ENCODE data around the gene GPR78. TPM values are rescaled to one million over a fixed set of nuclear protein-coding genes. Genes with fewer than 3 reads are reported as not detected.

GPR78 gene
- total RNA-seq, 2 experiments from 2014 or later: not detected

DNA sequence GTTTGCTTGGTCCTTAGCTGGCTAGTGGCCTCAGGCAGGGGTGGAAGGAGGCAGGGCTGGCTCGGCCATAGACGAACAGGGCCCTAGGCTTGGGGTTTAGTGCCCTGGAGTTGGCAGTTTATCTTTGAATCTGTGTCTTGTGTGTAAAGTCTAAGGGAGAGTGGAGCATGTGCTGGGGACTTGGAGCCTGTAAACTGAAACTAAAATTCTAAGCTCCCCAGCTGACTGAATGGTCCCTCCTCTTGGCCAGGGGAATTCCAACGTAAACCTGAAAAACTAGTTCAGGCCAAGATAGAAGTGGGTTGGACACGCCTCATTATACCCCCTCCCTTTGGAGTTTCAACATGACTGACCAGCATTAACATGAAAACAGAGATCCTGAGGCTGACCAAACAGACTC, 46.1 kb upstream of the GPR78 start:
- no peaks in the 10 kb centered on the region for H3K27me3 ChIP-seq (ENCODE audit: control insufficient read depth in 1 of 2, insufficient read depth in 2 of 2, low read length in 2 of 2)
- H3K27ac Mint-ChIP-seq: no peak overlapping the region
- no peaks in the 10 kb centered on the region for H3K36me3 Mint-ChIP-seq (ENCODE audit: low read depth)
- ATAC-seq (ENCODE audit: poor library complexity) (no peak), DNase-seq (no peak)
- peaks cover 0 to 4% of the 10 kb centered on the region in 2 experiments for H3K9me3 ChIP-seq (ENCODE audit: control insufficient read depth in 1 of 2, insufficient read depth in 1 of 2, low read length in 2 of 2)
- no peaks in the 10 kb centered on the region for H3K4me1 Mint-ChIP-seq (ENCODE audit: low read depth)
- ChIA-PET POLR2A (no interaction called here), CTCF (no interaction called here)
- no peak overlapping the region for H3K4me3 ChIP-seq (ENCODE audit: low read length)
- TF ChIP-seq, protein P1, sequence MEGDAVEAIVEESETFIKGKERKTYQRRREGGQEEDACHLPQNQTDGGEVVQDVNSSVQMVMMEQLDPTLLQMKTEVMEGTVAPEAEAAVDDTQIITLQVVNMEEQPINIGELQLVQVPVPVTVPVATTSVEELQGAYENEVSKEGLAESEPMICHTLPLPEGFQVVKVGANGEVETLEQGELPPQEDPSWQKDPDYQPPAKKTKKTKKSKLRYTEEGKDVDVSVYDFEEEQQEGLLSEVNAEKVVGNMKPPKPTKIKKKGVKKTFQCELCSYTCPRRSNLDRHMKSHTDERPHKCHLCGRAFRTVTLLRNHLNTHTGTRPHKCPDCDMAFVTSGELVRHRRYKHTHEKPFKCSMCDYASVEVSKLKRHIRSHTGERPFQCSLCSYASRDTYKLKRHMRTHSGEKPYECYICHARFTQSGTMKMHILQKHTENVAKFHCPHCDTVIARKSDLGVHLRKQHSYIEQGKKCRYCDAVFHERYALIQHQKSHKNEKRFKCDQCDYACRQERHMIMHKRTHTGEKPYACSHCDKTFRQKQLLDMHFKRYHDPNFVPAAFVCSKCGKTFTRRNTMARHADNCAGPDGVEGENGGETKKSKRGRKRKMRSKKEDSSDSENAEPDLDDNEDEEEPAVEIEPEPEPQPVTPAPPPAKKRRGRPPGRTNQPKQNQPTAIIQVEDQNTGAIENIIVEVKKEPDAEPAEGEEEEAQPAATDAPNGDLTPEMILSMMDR (IDR thresholded peaks at IDR 0.05): no peak
- intact Hi-C loops (cut with DNase I, micrococcal nuclease): no loop called here
- H3K9me3 Mint-ChIP-seq: peaks cover 4% of the 10 kb centered on the region
- no peaks in the 10 kb centered on the region for H3K36me3 ChIP-seq (ENCODE audit: insufficient read depth, low read length)
- no peak overlapping the region for H3K27ac ChIP-seq (ENCODE audit: low read depth in 1 of 2, low read length in 2 of 2)
- no peaks in the 10 kb centered on the region for H3K27me3 Mint-ChIP-seq
- no peaks in the 10 kb centered on the region for H3K4me1 ChIP-seq (ENCODE audit: insufficient read depth, low read length)
- no peak overlapping the region for H3K4me3 Mint-ChIP-seq

DNA sequence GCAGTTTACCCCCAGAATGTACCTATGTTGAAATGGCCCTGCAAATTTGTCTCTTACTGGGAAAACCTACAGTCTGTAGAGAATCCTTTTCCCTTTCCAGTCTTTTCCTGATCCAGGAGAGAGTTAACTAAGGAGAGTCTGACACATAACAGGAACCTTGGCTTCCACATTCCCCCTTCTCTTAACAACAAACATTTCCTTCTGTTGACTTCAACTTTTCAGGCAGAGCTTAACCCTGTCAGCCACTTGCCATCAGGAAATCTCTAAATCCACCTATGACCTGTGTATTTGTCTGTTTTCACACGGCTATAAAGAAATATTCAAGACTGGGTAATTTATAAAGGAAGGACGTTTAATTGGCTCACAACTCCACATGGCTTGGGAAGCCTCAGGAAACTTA, 45.6 kb upstream of the GPR78 start:
- H3K27me3 Mint-ChIP-seq: no peaks in the 10 kb centered on the region
- peaks cover 4% of the 10 kb centered on the region for H3K9me3 Mint-ChIP-seq
- H3K36me3 Mint-ChIP-seq (ENCODE audit: low read depth): no peaks in the 10 kb centered on the region
- Histone ChIP-seq H3K4me3 (ENCODE audit: low read length) (no peak overlapping the region), H3K36me3 (ENCODE audit: insufficient read depth, low read length) (no peaks in the 10 kb centered on the region), H3K4me1 (ENCODE audit: insufficient read depth, low read length) (peaks cover 3% of the 10 kb centered on the region), H3K9me3 (ENCODE audit: control insufficient read depth in 1 of 2, insufficient read depth in 1 of 2, low read length in 2 of 2) (peaks cover 0 to 4% of the 10 kb centered on the region in 2 experiments), H3K27me3 (ENCODE audit: control insufficient read depth in 1 of 2, insufficient read depth in 2 of 2, low read length in 2 of 2) (no peaks in the 10 kb centered on the region), H3K27ac (ENCODE audit: low read depth in 1 of 2, low read length in 2 of 2) (no peak overlapping the region)
- ChIA-PET POLR2A (no interaction called here), CTCF (no interaction called here)
- H3K4me1 Mint-ChIP-seq (ENCODE audit: low read depth): peaks cover 3% of the 10 kb centered on the region
- intact Hi-C loops (cut with DNase I, micrococcal nuclease): no loop called here
- no peak for ATAC-seq (ENCODE audit: poor library complexity)
- H3K4me3 Mint-ChIP-seq: no peak overlapping the region
- DNase-seq: no peak
- TF ChIP-seq, protein P1 (IDR thresholded peaks at IDR 0.05): no peak
- H3K27ac Mint-ChIP-seq: no peak overlapping the region

DNA sequence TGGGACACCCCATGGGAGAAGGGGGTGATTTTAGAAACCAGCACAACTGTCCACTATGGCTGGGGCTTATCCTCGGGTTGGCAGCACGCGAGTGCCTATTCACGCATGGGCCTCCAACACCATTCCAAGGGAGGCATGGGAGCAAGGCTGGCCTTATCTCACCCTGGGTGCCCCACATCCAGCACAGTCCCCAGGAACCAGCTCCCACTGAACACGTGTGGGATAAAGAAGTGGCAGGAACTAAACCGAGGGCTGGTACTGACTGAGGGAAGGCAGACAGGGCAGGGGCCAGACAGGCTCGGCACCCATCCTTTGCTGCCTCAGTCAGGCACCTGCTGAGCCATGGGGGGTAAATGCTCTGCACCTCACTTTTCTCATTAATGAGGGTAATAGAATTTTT, 43.7 kb upstream of the GPR78 start:
- ATAC-seq (ENCODE audit: poor library complexity): no peak
- CTCF ChIA-PET: no interaction called here

More for the DNA sequence above, 43.7 kb upstream of the GPR78 start:
- Histone ChIP-seq H3K4me1 (ENCODE audit: insufficient read depth, low read length) (peaks cover 10% of the 10 kb centered on the region), H3K27ac (ENCODE audit: low read depth in 1 of 2, low read length in 2 of 2) (no peak overlapping the region), H3K4me3 (ENCODE audit: low read length) (no peak overlapping the region), H3K9me3 (ENCODE audit: control insufficient read depth in 1 of 2, insufficient read depth in 1 of 2, low read length in 2 of 2) (peaks cover 0 to 4% of the 10 kb centered on the region in 2 experiments), H3K36me3 (ENCODE audit: insufficient read depth, low read length) (no peaks in the 10 kb centered on the region), H3K27me3 (ENCODE audit: control insufficient read depth in 1 of 2, insufficient read depth in 2 of 2, low read length in 2 of 2) (no peaks in the 10 kb centered on the region)
- TF ChIP-seq, protein P1 (IDR thresholded peaks at IDR 0.05): no peak
- POLR2A ChIA-PET: no interaction called here
- intact Hi-C loops (cut with DNase I, micrococcal nuclease): no loop called here
- Mint-ChIP-seq H3K4me1 (ENCODE audit: low read depth) (peaks cover 10% of the 10 kb centered on the region), H3K27ac (no peak overlapping the region), H3K4me3 (no peak overlapping the region), H3K36me3 (ENCODE audit: low read depth) (no peaks in the 10 kb centered on the region), H3K9me3 (no peaks in the 10 kb centered on the region), H3K27me3 (no peaks in the 10 kb centered on the region)
- DNase-seq: no peak

Data from CD4-positive, alpha-beta T cell (primary cell).